ENCODE measurements around the gene NKD1. TPM values are rescaled to one million over a fixed set of nuclear protein-coding genes. Genes with fewer than 3 reads are reported as not detected.
A peak's percentile ranks its signal among the peaks of the same experiment; 100 is the strongest.

The NKD1 gene
- total RNA-seq, 2 experiments from 2014 or later, result 0.67 to 1.6 TPM

DNA sequence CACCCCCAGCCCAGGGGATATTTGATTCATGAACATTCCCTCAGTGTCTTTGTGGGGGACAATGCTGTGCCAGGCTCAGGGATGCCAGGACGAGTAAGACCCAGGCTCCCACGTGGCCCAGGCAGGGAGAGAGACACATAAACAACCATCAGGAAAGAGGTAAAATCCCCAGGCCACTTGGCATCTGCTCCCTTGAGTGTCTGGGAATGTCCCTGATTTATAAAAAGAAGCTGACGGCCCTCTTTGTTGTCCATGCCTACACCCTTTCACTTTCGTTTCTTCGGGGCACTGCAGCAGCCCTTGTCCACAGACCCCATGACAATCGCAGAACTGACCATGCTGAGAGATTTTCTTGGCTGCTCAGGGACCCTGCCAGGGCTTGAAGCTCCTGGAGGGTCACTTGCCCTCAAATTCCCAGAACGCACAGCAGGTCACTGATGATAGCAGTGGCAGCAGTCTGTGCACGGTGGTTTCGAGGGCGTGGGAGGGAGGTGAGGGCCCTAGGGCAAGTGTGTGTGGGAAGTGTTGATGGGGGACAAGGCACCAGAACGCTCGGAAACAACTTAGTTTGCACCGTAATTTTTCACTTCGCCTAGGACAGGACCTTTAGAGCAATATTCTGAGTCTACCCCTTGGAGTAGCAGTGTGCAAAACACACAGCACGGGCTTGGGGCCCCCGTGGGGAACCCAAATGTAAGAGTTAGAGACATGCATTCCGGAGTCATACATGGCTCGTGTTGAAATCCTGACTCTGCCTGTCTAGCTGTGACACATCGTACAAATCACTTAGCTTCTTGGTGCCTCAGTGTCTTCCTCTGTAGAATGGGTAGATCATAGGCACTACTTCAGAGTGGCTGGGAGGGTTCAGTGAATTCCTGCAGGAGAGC lies 149.9 kb downstream of the NKD1 start:
- Mint-ChIP-seq H3K9me3 (no peaks in the 10 kb centered on the region), H3K4me1 (ENCODE audit: low read depth) (peaks cover 88% of the 10 kb centered on the region), H3K4me3 (peak overlapping the region; percentile 78), H3K27me3 (no peaks in the 10 kb centered on the region), H3K36me3 (peaks cover 34% of the 10 kb centered on the region), H3K27ac (peak overlapping the region; percentile 98)
- intact Hi-C loops (cut with micrococcal nuclease), result loop anchor here (1.0 to 5.0 kb wide), 4 partner anchors 17 to 421 kb away; partner anchors contain the start of gene SNX20
- ChIA-PET CTCF (interaction anchor here (0.7 to 8.6 kb wide), 11 partner anchors 13 to 108 kb away, joined by 3 to 60 read pairs (median 7); partner anchors contain the start of genes CYLD and SNX20), POLR2A (interaction anchor here (1.1 to 7.9 kb wide), 7 partner anchors 10 to 46 kb away, joined by 3 to 123 read pairs (median 5); partner anchors contain the start of genes CYLD and SNX20)
- DNase-seq, result peak; percentile 85

Other genes starting within 250 kb of the NKD1 start
- 100 to 1,000 TPM in 1 of 2 experiments, 10 to 100 TPM in 1; 87.9 to 103 TPM for gene BRD7, start 179.4 kb upstream of the NKD1 start, total RNA-seq
- 10 to 100 TPM; 55.4 to 56.9 TPM for gene SNX20, start 132.9 kb downstream of the NKD1 start, total RNA-seq
- 10 to 100 TPM; 17.9 to 18.7 TPM for gene NOD2, start 145.2 kb downstream of the NKD1 start, total RNA-seq
- 100 to 1,000 TPM; 133 to 135 TPM for gene CYLD, start 193.7 kb downstream of the NKD1 start, total RNA-seq